PFSK-1 (cell line): Measurements from ENCODE around the gene MAGI2.

Source experiments
- FOXP2 ChIP-seq: optimal IDR thresholded peaks from 2 replicates; pipeline ENCODE3; 2011; ENCODE audit warnings: borderline replicate concordance, control low read depth, inconsistent platforms; ENCODE audit not compliant: insufficient read depth; ENCODE audit errors: extremely low read length, extremely low read depth
- POLR2AphosphoS5 ChIP-seq: IDR thresholded peaks from 2 replicates; pipeline ENCODE4 v1.6.1; 2012; ENCODE audit warnings: low read depth, mild to moderate bottlenecking, control low read depth, low read length, moderate library complexity
- SIN3A ChIP-seq: IDR thresholded peaks from 2 replicates; pipeline ENCODE4 v1.6.1; 2012; ENCODE audit warnings: mild to moderate bottlenecking, low read length, moderate library complexity, borderline replicate concordance; ENCODE audit not compliant: insufficient read depth
- TAF1 ChIP-seq: IDR thresholded peaks from 2 replicates; pipeline ENCODE4 v1.6.1; 2012; ENCODE audit warnings: low read length, control low read depth, borderline replicate concordance; ENCODE audit not compliant: insufficient read depth
- TF ChIP-seq, protein P1 (sequence below), 2 experiments: IDR thresholded peaks; 2 replicates each; pipeline versions ENCODE4 v1.6.1 to v1.8.0; 2011 to 2012; ENCODE audit warnings: low read depth in 2 of 2, low read length in 2 of 2, control low read depth in 1 of 2, inconsistent platforms in 1 of 2, mild to moderate bottlenecking in 1 of 2, moderate library complexity in 1 of 2; ENCODE audit not compliant: insufficient read depth in 1 of 2

The MAGI2 gene

DNA sequence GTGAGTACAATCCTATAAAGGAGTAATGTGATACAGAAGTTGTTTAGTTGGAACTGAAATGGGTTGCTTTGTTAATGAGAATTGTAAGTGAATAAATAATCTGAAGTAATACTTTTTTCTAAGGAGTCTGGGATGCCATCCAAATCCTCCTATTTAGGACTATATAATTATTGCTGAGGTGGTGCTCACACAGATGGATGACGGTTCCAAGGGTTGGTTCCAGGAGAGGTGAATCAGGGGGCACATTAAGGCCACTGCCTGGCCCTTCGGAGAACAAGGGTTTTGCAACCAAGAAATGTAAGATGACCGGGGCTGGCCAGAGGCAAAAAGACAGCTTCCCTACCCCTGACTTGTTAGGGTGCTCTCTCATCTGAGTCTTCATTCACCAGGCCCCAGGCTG, 1302.2 kb downstream of the MAGI2 start:
- TF ChIP-seq SIN3A (no peak), TAF1 (no peak), POLR2AphosphoS5 (no peak), FOXP2 (no peak)
- TF ChIP-seq, protein P1, sequence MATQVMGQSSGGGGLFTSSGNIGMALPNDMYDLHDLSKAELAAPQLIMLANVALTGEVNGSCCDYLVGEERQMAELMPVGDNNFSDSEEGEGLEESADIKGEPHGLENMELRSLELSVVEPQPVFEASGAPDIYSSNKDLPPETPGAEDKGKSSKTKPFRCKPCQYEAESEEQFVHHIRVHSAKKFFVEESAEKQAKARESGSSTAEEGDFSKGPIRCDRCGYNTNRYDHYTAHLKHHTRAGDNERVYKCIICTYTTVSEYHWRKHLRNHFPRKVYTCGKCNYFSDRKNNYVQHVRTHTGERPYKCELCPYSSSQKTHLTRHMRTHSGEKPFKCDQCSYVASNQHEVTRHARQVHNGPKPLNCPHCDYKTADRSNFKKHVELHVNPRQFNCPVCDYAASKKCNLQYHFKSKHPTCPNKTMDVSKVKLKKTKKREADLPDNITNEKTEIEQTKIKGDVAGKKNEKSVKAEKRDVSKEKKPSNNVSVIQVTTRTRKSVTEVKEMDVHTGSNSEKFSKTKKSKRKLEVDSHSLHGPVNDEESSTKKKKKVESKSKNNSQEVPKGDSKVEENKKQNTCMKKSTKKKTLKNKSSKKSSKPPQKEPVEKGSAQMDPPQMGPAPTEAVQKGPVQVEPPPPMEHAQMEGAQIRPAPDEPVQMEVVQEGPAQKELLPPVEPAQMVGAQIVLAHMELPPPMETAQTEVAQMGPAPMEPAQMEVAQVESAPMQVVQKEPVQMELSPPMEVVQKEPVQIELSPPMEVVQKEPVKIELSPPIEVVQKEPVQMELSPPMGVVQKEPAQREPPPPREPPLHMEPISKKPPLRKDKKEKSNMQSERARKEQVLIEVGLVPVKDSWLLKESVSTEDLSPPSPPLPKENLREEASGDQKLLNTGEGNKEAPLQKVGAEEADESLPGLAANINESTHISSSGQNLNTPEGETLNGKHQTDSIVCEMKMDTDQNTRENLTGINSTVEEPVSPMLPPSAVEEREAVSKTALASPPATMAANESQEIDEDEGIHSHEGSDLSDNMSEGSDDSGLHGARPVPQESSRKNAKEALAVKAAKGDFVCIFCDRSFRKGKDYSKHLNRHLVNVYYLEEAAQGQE (IDR thresholded peaks at IDR 0.05; ENCODE audit: insufficient read depth in 1 of 2, low read depth in 2 of 2, low read length in 2 of 2), result no peak

DNA sequence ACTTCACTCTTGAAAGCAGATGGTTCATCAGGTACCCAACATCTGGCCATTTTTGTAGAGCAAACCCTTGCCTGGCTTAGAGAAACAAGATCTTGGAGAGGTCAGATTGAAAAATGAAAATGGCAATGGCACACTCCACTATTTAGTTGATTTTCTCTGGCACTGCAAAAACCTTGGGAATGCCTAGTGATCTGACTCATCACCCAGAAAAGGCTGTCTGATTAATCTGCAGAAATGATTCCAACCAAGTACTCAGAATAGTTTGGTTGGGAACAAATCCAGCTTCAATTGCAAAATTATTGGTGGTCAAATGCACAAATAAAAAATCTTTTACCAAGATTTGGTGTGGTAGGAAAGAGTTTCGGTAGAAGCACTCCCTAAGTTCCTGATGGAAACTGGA, 1303.7 kb downstream of the MAGI2 start:
- TF ChIP-seq SIN3A, result no peak
- TF ChIP-seq POLR2AphosphoS5, result no peak
- no peak for TF ChIP-seq FOXP2
- no peak for TF ChIP-seq TAF1
- TF ChIP-seq, protein P1 (IDR thresholded peaks at IDR 0.05; ENCODE audit: insufficient read depth in 1 of 2, low read depth in 2 of 2, low read length in 2 of 2), result no peak

DNA sequence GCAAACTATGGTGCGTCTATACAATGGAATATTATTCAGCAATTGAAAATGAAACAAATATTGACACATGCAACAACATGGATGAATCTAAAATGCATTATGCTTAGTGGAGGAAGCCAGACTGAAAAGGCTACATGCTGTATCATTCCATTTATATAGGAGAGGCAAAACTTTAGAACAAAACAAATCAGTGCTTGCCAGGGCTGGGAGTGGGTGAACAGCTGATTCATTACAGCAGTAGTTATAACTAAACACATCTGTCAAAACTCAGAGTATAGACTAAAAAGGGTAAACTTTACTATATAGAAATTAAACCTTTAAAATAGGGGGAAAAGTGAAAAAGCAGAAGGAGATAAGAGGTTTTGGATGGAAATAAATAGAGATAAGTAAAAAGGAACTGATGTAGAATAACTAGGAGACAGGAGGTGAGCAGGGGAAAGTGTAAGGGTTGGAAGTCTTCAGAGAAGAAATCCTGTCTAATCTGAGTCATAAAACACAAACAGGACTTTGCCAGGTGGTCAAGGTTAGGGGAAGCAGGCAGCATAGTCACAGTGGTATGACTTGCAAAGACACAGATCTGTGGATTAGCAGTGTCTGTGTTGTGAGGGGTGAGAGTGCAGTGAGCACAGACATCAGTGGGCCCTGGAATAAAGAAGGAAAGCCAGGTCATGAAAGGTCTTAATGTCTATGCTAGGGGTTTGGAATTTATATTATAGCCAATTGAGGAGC, 1305.1 kb downstream of the MAGI2 start:
- TF ChIP-seq, protein P1 (IDR thresholded peaks at IDR 0.05; ENCODE audit: insufficient read depth in 1 of 2, low read depth in 2 of 2, low read length in 2 of 2), result no peak
- TF ChIP-seq POLR2AphosphoS5, result no peak

DNA sequence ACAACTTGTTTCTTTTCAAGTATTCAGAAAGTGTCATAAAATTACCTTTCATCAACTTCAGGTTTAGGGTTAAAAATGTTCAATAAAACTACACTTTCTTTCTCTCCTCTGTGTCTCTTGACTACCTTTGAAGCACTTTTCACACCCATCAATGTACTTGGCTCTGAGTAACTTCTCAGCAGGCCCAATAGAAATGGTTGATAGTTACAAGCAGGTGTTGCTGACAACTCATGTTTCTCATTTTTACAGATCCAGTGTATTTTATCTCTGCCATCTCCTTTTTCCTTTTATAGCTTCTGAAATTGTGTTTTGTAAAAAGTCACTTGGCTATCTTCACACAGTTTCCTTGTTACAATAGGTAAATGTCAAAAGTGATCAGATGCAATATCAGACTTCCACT, 1306.9 kb downstream of the MAGI2 start:
- no peak for TF ChIP-seq TAF1
- TF ChIP-seq, protein P1 (IDR thresholded peaks at IDR 0.05; ENCODE audit: insufficient read depth in 1 of 2, low read depth in 2 of 2, low read length in 2 of 2), result no peak
- no peak for TF ChIP-seq POLR2AphosphoS5
- TF ChIP-seq SIN3A, result no peak
- no peak for TF ChIP-seq FOXP2

DNA sequence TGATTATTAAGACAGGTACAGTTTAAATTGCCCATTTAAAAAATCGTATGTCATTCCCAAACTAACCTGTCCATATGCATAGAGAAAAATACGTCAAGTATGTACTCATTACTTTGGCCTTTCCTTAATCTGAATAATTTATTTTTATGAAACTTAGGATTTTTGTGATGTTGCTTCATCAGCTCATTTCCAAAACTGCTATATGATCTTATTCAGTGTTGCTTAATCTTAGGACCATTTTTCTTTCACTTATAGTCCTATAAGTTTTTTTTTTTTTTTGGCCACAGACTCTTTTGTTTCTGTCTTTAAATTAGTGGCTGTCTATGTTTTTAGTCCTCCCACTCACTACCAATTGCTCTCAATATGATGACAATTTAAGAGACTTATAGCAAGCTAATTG, 1309.8 kb downstream of the MAGI2 start:
- TF ChIP-seq FOXP2 (no peak), POLR2AphosphoS5 (no peak), TAF1 (no peak), SIN3A (no peak)
- TF ChIP-seq, protein P1 (IDR thresholded peaks at IDR 0.05; ENCODE audit: insufficient read depth in 1 of 2, low read depth in 2 of 2, low read length in 2 of 2), result no peak
